ENCODE results near the gene ZNF784.

GRCh38 chr19:55602104-55603001, 22.0 kb downstream of the ZNF784 start:
- no peak for TF ChIP-seq ARNT (IDR thresholded peaks at IDR 0.05)
- TF ChIP-seq FOXK2 (IDR thresholded peaks at IDR 0.05): no peak
- TF ChIP-seq PKNOX1 (IDR thresholded peaks at IDR 0.05): no peak
- TF ChIP-seq NFRKB (IDR thresholded peaks at IDR 0.05): no peak
- TF ChIP-seq FOXM1 (IDR thresholded peaks at IDR 0.05; ENCODE audit: borderline replicate concordance): no peak
- TF ChIP-seq HDGF (IDR thresholded peaks at IDR 0.05; ENCODE audit: borderline replicate concordance): no peak
- no peak for TF ChIP-seq CTBP1 (IDR thresholded peaks at IDR 0.05; ENCODE audit: borderline replicate concordance)
- TF ChIP-seq SP1 (IDR thresholded peaks at IDR 0.05): no peak
- TF ChIP-seq FOXA1 (IDR thresholded peaks at IDR 0.05): no peak

Measured in HEK293T (cell line).